ENCODE measurements around the gene RAB8B.

Gene RAB8B

DNA sequence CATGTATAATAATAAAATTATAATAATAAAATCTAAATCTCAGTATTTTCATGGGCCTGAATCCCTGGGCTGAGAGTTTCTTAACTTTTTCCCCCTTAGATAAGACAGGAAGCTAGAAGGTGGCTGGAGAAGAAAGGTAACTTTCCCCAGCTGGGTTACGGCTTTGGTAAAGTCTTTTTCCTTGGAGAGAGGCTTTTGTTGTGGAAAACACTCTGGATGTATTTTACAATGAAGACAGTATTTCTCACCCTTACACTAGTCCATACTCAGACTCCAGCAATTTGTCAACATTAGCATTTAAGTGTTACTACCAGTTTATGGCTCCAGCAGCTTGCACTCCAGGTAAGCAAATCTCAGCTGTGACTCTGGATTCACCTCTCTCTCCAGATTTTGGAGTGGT lies 122.9 kb downstream of the RAB8B start:
- in situ Hi-C loops (cut with HindIII; ENCODE audit: low sequenced_read_pairs): no loop called here
- H3K4me3 ChIP-seq (ENCODE audit: low read depth, low read length): no peak overlapping the region
- DNase-seq (ENCODE audit: low read depth): no peak
- TF ChIP-seq, protein P1, sequence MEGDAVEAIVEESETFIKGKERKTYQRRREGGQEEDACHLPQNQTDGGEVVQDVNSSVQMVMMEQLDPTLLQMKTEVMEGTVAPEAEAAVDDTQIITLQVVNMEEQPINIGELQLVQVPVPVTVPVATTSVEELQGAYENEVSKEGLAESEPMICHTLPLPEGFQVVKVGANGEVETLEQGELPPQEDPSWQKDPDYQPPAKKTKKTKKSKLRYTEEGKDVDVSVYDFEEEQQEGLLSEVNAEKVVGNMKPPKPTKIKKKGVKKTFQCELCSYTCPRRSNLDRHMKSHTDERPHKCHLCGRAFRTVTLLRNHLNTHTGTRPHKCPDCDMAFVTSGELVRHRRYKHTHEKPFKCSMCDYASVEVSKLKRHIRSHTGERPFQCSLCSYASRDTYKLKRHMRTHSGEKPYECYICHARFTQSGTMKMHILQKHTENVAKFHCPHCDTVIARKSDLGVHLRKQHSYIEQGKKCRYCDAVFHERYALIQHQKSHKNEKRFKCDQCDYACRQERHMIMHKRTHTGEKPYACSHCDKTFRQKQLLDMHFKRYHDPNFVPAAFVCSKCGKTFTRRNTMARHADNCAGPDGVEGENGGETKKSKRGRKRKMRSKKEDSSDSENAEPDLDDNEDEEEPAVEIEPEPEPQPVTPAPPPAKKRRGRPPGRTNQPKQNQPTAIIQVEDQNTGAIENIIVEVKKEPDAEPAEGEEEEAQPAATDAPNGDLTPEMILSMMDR (IDR thresholded peaks at IDR 0.05; ENCODE audit: low read depth, low read length, missing control alignments): no peak

GRCh38 chr15:63313825-63314224 lies 124.4 kb downstream of the RAB8B start:
- DNase-seq (ENCODE audit: low read depth): no peak
- no peak overlapping the region for H3K4me3 ChIP-seq (ENCODE audit: low read depth, low read length)
- in situ Hi-C loops (cut with HindIII; ENCODE audit: low sequenced_read_pairs): no loop called here
- TF ChIP-seq, protein P1 (IDR thresholded peaks at IDR 0.05; ENCODE audit: low read depth, low read length, missing control alignments): no peak

DNA sequence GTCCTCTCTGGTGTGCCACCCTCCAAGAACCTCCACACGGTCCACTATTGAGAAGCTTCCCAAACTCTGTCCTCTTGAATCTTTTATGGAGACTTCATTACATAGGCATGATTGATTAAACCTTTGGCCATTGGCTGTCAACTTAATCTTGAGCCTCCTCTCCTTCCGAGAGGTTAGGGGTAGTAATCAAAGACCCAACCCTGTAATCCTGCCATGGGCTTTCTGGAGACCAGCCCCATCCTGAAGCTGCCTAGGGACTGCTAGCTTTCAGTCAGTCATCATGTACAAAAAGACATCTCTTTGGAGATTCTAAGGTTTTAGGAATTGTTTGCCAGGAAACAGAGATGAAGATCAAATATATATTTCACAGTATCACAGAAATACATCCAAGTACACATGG lies 125.0 kb downstream of the RAB8B start:
- DNase-seq (ENCODE audit: low read depth): no peak
- in situ Hi-C loops (cut with HindIII; ENCODE audit: low sequenced_read_pairs): no loop called here
- TF ChIP-seq, protein P1 (IDR thresholded peaks at IDR 0.05; ENCODE audit: low read depth, low read length, missing control alignments): no peak

More for the DNA sequence above, 125.0 kb downstream of the RAB8B start:
- no peak overlapping the region for H3K4me3 ChIP-seq (ENCODE audit: low read depth, low read length)
